ENCODE results near the gene SEMA6D.

Gene SEMA6D

GRCh38 chr15:47795864-47796263 is 78.6 kb downstream of the SEMA6D start:
- DNase-seq (ENCODE audit: low read depth, low spot score): no peak
- POLR2A ChIA-PET: no interaction called here
- H3K4me3 ChIP-seq (ENCODE audit: low read depth, low read length): no peak overlapping the region
- CTCF ChIA-PET: no interaction called here
- TF ChIP-seq CTCF (IDR thresholded peaks at IDR 0.05; ENCODE audit: insufficient read depth, low read length, missing control alignments): no peak

GRCh38 chr15:47796339-47796738 is 79.0 kb downstream of the SEMA6D start:
- ChIA-PET CTCF (no interaction called here), POLR2A (no interaction called here)
- no peak overlapping the region for H3K4me3 ChIP-seq (ENCODE audit: low read depth, low read length)
- DNase-seq (ENCODE audit: low read depth, low spot score): no peak
- no peak for TF ChIP-seq CTCF (IDR thresholded peaks at IDR 0.05; ENCODE audit: insufficient read depth, low read length, missing control alignments)

- ChIA-PET CTCF (no interaction called here), POLR2A (no interaction called here)
- DNase-seq (ENCODE audit: low read depth, low spot score): no peak
- no peak overlapping the region for H3K4me3 ChIP-seq (ENCODE audit: low read depth, low read length)
- TF ChIP-seq CTCF (IDR thresholded peaks at IDR 0.05; ENCODE audit: insufficient read depth, low read length, missing control alignments): no peak
These were observed 79.5 kb downstream of the SEMA6D start for GRCh38 chr15:47796830-47797229.

GRCh38 chr15:47801522-47801921 is 84.2 kb downstream of the SEMA6D start:
- POLR2A ChIA-PET: no interaction called here
- no peak overlapping the region for H3K4me3 ChIP-seq (ENCODE audit: low read depth, low read length)
- CTCF ChIA-PET: no interaction called here
- DNase-seq (ENCODE audit: low read depth, low spot score): no peak
- TF ChIP-seq CTCF (IDR thresholded peaks at IDR 0.05; ENCODE audit: insufficient read depth, low read length, missing control alignments): no peak

- H3K4me3 ChIP-seq (ENCODE audit: low read depth, low read length): no peak overlapping the region
- POLR2A ChIA-PET: no interaction called here
- no peak for TF ChIP-seq CTCF (IDR thresholded peaks at IDR 0.05; ENCODE audit: insufficient read depth, low read length, missing control alignments)
- CTCF ChIA-PET: no interaction called here
- no peak for DNase-seq (ENCODE audit: low read depth, low spot score)
These were observed 84.9 kb downstream of the SEMA6D start for GRCh38 chr15:47802216-47802615.

- no peak for DNase-seq (ENCODE audit: low read depth, low spot score)
- ChIA-PET POLR2A (no interaction called here), CTCF (no interaction called here)
- no peak for TF ChIP-seq CTCF (IDR thresholded peaks at IDR 0.05; ENCODE audit: insufficient read depth, low read length, missing control alignments)
- H3K4me3 ChIP-seq (ENCODE audit: low read depth, low read length): no peak overlapping the region
These were observed 86.5 kb downstream of the SEMA6D start for GRCh38 chr15:47803767-47804166.

All from AG04449 (cell line).